ENCODE results near the gene ARHGEF1.

ARHGEF1 gene

DNA sequence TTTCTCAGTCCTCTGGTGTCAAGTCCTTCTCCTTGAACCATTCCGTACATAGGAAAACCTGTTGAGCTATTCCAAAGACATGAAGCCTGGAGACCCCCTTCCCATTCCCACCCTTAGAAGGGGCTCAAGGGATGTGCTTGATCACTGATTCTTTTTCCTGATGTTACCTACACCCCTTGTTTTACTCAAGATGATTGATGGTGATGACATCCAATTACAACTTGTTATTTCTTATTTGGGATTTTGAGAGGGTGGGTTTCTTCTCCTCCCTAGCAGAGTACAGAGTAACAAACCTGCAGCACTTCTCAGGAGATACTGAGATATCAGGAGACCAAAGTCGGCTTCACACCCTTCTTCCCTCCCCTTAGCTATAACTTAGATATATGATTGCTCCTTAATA, 29.6 kb upstream of the ARHGEF1 start:
- DNase-seq (ENCODE audit: extremely low read depth, low read depth) = no peak
- no peak overlapping the region for H3K4me3 ChIP-seq (replicated peaks; ENCODE audit: low read depth, low read length)
- TF ChIP-seq, protein P1, sequence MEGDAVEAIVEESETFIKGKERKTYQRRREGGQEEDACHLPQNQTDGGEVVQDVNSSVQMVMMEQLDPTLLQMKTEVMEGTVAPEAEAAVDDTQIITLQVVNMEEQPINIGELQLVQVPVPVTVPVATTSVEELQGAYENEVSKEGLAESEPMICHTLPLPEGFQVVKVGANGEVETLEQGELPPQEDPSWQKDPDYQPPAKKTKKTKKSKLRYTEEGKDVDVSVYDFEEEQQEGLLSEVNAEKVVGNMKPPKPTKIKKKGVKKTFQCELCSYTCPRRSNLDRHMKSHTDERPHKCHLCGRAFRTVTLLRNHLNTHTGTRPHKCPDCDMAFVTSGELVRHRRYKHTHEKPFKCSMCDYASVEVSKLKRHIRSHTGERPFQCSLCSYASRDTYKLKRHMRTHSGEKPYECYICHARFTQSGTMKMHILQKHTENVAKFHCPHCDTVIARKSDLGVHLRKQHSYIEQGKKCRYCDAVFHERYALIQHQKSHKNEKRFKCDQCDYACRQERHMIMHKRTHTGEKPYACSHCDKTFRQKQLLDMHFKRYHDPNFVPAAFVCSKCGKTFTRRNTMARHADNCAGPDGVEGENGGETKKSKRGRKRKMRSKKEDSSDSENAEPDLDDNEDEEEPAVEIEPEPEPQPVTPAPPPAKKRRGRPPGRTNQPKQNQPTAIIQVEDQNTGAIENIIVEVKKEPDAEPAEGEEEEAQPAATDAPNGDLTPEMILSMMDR (IDR thresholded peaks at IDR 0.05; ENCODE audit: low read depth, low read length, missing control alignments) = no peak

DNA sequence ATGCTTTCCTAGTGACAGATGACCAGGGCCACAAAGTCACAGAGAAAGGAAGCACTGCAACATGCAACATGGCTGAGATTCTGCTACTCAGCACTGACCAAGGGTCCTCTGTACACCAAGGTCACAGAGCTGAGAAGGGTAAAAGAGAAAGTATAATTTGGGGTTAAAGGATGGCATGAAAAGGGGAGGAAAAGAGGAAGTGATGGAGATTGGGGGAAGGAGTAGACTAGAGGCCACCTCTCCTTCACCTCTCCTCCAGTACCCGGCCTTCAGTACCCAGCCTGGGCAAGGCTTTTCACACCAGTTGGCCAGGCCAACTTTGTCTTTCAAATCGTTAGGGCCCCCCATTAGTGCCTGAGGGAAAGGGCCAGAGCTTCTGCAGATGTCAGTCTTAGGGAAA, 29.2 kb upstream of the ARHGEF1 start:
- TF ChIP-seq, protein P1 (IDR thresholded peaks at IDR 0.05; ENCODE audit: low read depth, low read length, missing control alignments) = no peak
- H3K4me3 ChIP-seq (replicated peaks; ENCODE audit: low read depth, low read length) = no peak overlapping the region
- no peak for DNase-seq (ENCODE audit: extremely low read depth, low read depth)

DNA sequence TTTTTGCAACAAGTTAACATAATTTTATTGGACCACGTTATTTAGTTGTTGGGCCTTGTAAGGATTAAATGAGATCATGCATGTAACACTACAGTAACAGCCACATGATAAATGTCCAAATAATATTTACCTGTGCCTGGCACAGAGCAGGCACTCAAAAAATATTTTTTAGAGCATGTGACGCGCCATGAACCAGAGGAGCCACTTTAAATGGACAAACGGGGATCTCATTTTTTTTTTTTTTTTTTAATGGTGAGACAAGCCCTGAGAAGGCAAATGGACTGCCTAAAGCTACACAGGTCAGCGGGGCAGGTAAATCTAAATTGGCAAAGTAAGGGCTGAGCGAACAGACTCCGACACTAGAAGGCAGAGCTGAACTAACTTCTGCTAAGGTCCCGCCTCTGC, 23.8 kb upstream of the ARHGEF1 start:
- TF ChIP-seq, protein P1 (IDR thresholded peaks at IDR 0.05; ENCODE audit: low read depth, low read length, missing control alignments) = no peak
- DNase-seq (ENCODE audit: extremely low read depth, low read depth) = no peak
- H3K4me3 ChIP-seq (replicated peaks; ENCODE audit: low read depth, low read length) = peak overlapping the region; percentile 100

DNA sequence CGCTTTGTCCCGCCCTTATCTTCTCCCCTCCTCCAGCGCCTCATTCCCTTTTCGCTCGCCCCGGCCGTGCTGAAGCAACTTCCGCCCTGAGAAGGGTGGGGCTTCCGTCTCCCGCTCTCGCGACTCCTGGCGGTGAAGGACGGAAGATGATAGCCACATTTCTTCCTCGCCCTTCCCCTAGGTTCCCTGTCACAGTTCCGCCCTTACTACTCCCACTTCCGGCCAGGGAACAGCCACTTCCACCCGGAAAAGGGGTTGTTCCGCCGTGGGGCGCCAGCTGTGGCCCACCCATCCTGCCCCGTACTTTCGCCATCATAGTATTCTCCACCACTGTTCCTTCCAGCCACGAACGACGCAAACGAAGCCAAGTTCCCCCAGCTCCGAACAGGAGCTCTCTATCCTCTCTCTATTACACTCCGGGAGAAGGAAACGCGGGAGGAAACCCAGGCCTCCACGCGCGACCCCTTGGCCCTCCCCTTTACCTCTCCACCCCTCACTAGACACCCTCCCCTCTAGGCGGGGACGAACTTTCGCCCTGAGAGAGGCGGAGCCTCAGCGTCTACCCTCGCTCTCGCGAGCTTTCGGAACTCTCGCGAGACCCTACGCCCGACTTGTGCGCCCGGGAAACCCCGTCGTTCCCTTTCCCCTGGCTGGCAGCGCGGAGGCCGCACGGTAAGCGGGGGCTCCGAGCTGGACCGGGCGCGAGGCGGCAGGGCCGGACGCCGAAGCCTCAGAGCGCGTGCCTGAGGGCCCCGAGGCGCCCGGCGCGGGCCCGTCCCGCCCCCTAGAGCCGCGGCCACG, 23.2 kb upstream of the ARHGEF1 start, which contains the start of gene RPS19:
RPS19 (plus strand) TSS at position 638 of the 801 bp plus-strand sequence. CDS start 520 bp downstream, outside the sequence.
- H3K4me3 ChIP-seq (replicated peaks; ENCODE audit: low read depth, low read length) = peak within 1 kb of the TSS; percentile 100
- TF ChIP-seq, protein P1 (IDR thresholded peaks at IDR 0.05; ENCODE audit: low read depth, low read length, missing control alignments) = peak; percentile 59
- peak; percentile 96 for DNase-seq (ENCODE audit: extremely low read depth, low read depth)

DNA sequence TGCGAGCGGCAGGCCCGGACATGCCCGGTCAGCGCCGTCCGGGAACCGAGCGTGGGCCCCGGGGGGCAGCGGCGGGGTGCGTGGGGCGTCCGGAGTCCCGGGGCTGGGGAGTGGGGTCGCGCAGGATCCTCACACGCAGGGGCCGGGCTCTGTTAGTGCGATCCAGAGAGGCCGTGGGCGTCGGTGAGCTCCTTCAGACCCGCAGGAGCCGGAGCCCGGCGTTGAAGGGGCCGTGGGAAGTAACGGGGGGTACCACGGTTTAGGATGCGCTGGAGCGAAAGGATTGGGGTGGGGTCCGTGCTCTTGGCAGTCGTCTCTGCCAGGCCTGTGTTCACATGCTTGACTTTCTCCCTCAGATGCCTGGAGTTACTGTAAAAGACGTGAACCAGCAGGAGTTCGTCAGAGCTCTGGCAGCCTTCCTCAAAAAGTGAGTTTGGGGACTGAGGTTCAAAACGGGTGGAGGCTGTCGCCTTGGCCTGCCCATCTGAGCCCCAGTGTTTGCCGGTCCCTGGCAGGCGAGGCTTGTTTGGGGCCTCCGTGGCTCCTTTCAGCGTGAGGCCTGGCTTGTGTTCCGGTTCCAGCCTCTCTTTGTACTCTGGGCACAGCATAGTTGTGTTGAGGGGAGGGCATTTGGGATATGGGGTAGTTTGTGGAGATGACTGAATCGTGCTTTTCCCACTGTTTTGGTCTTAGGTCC, 22.4 kb upstream of the ARHGEF1 start:
- TF ChIP-seq, protein P1 (IDR thresholded peaks at IDR 0.05; ENCODE audit: low read depth, low read length, missing control alignments) = no peak
- DNase-seq (ENCODE audit: extremely low read depth, low read depth) = no peak

DNA sequence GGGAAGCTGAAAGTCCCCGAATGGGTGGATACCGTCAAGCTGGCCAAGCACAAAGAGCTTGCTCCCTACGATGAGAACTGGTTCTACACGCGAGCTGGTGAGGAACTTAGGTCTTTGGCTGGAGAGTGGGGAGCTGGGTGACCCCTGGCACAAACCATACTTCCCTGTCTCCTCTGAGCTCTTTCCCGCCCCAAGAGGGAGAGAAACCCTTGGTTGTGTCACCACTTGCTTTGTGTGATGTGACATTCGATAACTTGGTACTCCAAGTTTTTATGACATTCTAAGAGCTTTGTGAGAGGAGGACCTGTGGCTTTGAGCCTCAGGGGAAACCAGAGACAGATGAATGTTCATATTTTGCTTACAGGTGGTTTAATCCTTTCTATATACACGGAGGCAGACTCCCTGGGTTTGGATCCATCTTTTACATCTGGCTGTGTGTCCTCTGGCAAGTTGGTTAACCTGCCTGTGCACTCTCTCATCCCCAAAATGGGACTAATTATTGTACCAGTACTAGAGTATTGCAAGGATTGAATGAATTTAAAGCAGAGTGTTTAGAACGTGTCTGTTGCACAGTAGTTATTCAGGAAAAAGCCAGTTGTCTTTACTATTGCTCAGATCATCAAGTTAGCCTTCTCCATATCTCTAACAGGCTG, 21.7 kb upstream of the ARHGEF1 start:
- no peak for DNase-seq (ENCODE audit: extremely low read depth, low read depth)
- peak overlapping the region; percentile 100 for H3K4me3 ChIP-seq (replicated peaks; ENCODE audit: low read depth, low read length)
- TF ChIP-seq, protein P1 (IDR thresholded peaks at IDR 0.05; ENCODE audit: low read depth, low read length, missing control alignments) = no peak

More for the DNA sequence above, 22.4 kb upstream of the ARHGEF1 start:
- H3K4me3 ChIP-seq (replicated peaks; ENCODE audit: low read depth, low read length) = peak overlapping the region; percentile 100
